ENCODE results near the gene SERINC5.

GRCh38 chr5:80216096-80216495 is 39.8 kb downstream of the SERINC5 start:
- TF ChIP-seq CTCF (conservative IDR thresholded peaks at IDR 0.05 in 1 of 2, IDR thresholded peaks at IDR 0.05 in 1 of 2; ENCODE audit: extremely low read depth in 1 of 2, insufficient read depth in 1 of 2, low read depth in 1 of 2, low read length in 2 of 2) (no peak), EZH2 (IDR thresholded peaks at IDR 0.05; ENCODE audit: borderline replicate concordance, low read length) (no peak)
